Activated CD4-positive, alpha-beta T cell treated with anti-CD3 and anti-CD28 coated beads for 36 hours (primary cell): ENCODE results near the gene POLN. TPM values are rescaled to one million over a fixed set of nuclear protein-coding genes. Genes with fewer than 3 reads are reported as not detected.

Experiments
- ATAC-seq: fragments of 200-7000 bp; cut with Tn5 transposase; one replicate; pipeline ENCODE4 v1.10.0; 2021; ENCODE audit warnings: mild to moderate bottlenecking, moderate library complexity
- CTCF ChIA-PET: fragments of 350-600 bp; sonication (Branson Sonifier 250); formaldehyde crosslinking; loops from one replicate; lab custom pipeline; 2021; ENCODE audit warnings: antibody characterized with exemption; lab: Charles Lee
- POLR2A ChIA-PET: fragments of 350-600 bp; sonication (Branson Sonifier 250); formaldehyde crosslinking; loops from one replicate; lab custom pipeline; 2021; ENCODE audit warnings: antibody characterized with exemption, inconsistent platforms; lab: Charles Lee
- DNase-seq: peaks from one replicate; pipeline ENCODE4 v3.0.0-alpha.2; 2020
- H3K27ac Mint-ChIP-seq: one replicate; pipeline ENCODE4 v1.8.0; 2021; ENCODE audit warnings: mixed read lengths
- H3K27me3 Mint-ChIP-seq: one replicate; pipeline ENCODE4 v1.8.0; 2021; ENCODE audit warnings: mixed read lengths
- H3K36me3 Mint-ChIP-seq: one replicate; pipeline ENCODE4 v1.8.0; 2021; ENCODE audit warnings: low read depth, mixed read lengths
- H3K4me1 Mint-ChIP-seq: one replicate; pipeline ENCODE4 v1.8.0; 2021; ENCODE audit warnings: mixed read lengths
- H3K4me3 Mint-ChIP-seq: one replicate; pipeline ENCODE4 v1.8.0; 2021; ENCODE audit warnings: mild to moderate bottlenecking, moderate library complexity, mixed read lengths
- H3K9me3 Mint-ChIP-seq: one replicate; pipeline ENCODE4 v1.8.0; 2021; ENCODE audit warnings: low read depth, mixed read lengths
- intact Hi-C, 2 experiments: fragments of 100-400 bp; cut with DNase I in 1 of 2; cut with micrococcal nuclease in 1 of 2; formaldehyde crosslinking; loops; one replicate each; pipeline versions ENCODE4 v1.14.2 to v1.15.1; 2022 to 2024; cut with DNase I, micrococcal nuclease
- total RNA-seq, 2 experiments: library from RNA; stranded (reverse); gene quantifications; one replicate each; pipeline ENCODE4 v1.2.3, GENCODE V29; 2021

POLN gene
- total RNA-seq, 2 experiments from 2014 or later = 2.3 to 3.2 TPM

- ChIA-PET POLR2A (no interaction called here), CTCF (interaction anchor here (1.5 kb wide), 1 partner anchor 10 kb away, joined by 3 read pairs; no protein-coding TSS in a partner anchor)
- intact Hi-C loops = no loop called here
- DNase-seq (no peak), ATAC-seq (no peak)
- H3K36me3 Mint-ChIP-seq = no peaks in the 10 kb centered on the region
- H3K4me3 Mint-ChIP-seq = no peak overlapping the region
- no peaks in the 10 kb centered on the region for H3K27me3 Mint-ChIP-seq
- no peaks in the 10 kb centered on the region for H3K9me3 Mint-ChIP-seq
- no peak overlapping the region for H3K27ac Mint-ChIP-seq
- H3K4me1 Mint-ChIP-seq = no peaks in the 10 kb centered on the region
These were observed 159.3 kb downstream of the POLN start for GRCh38 chr4:2082627-2083026.

GRCh38 chr4:2082118-2082517 lies 159.8 kb downstream of the POLN start:
- Mint-ChIP-seq H3K27me3 (no peaks in the 10 kb centered on the region), H3K27ac (no peak overlapping the region), H3K4me1 (no peaks in the 10 kb centered on the region), H3K4me3 (no peak overlapping the region), H3K36me3 (no peaks in the 10 kb centered on the region), H3K9me3 (no peaks in the 10 kb centered on the region)
- DNase-seq = no peak
- no peak for ATAC-seq
- intact Hi-C loops = no loop called here
- ChIA-PET POLR2A (no interaction called here), CTCF (interaction anchor here (1.5 kb wide), 1 partner anchor 9 kb away, joined by 3 read pairs; no protein-coding TSS in a partner anchor)

- Mint-ChIP-seq H3K9me3 (no peaks in the 10 kb centered on the region), H3K4me1 (no peaks in the 10 kb centered on the region), H3K36me3 (no peaks in the 10 kb centered on the region), H3K4me3 (no peak overlapping the region), H3K27ac (no peak overlapping the region), H3K27me3 (no peaks in the 10 kb centered on the region)
- DNase-seq (no peak), ATAC-seq (no peak)
- ChIA-PET CTCF (interaction anchor here (1.5 kb wide), 1 partner anchor 9 kb away, joined by 3 read pairs; no protein-coding TSS in a partner anchor), POLR2A (no interaction called here)
- intact Hi-C loops = no loop called here
These were observed 160.4 kb downstream of the POLN start for GRCh38 chr4:2081540-2081939.

- Mint-ChIP-seq H3K27me3 (no peaks in the 10 kb centered on the region), H3K36me3 (no peaks in the 10 kb centered on the region), H3K4me1 (no peaks in the 10 kb centered on the region), H3K4me3 (no peak overlapping the region), H3K9me3 (no peaks in the 10 kb centered on the region), H3K27ac (no peak overlapping the region)
- POLR2A ChIA-PET = no interaction called here
- CTCF ChIA-PET = no interaction called here
- ATAC-seq = no peak
- intact Hi-C loops = no loop called here
- DNase-seq = no peak
These were observed 161.3 kb downstream of the POLN start for GRCh38 chr4:2080429-2081300.

- CTCF ChIA-PET = no interaction called here
- no peak overlapping the region for H3K4me3 Mint-ChIP-seq
- intact Hi-C loops = no loop called here
- no peaks in the 10 kb centered on the region for H3K4me1 Mint-ChIP-seq
- no peak for DNase-seq
- H3K36me3 Mint-ChIP-seq = no peaks in the 10 kb centered on the region
- POLR2A ChIA-PET = no interaction called here
- H3K27ac Mint-ChIP-seq = no peak overlapping the region
- no peak for ATAC-seq
- no peaks in the 10 kb centered on the region for H3K27me3 Mint-ChIP-seq
- H3K9me3 Mint-ChIP-seq = no peaks in the 10 kb centered on the region
These were observed 162.0 kb downstream of the POLN start for GRCh38 chr4:2079926-2080325.

GRCh38 chr4:2079006-2079405 lies 162.9 kb downstream of the POLN start:
- Mint-ChIP-seq H3K27ac (no peak overlapping the region), H3K27me3 (no peaks in the 10 kb centered on the region), H3K4me3 (no peak overlapping the region), H3K4me1 (no peaks in the 10 kb centered on the region), H3K9me3 (no peaks in the 10 kb centered on the region), H3K36me3 (no peaks in the 10 kb centered on the region)
- no peak for DNase-seq
- intact Hi-C loops = no loop called here
- ChIA-PET CTCF (no interaction called here), POLR2A (no interaction called here)
- ATAC-seq = no peak

GRCh38 chr4:2078584-2078983 lies 163.3 kb downstream of the POLN start:
- no peaks in the 10 kb centered on the region for H3K27me3 Mint-ChIP-seq
- H3K27ac Mint-ChIP-seq = no peak overlapping the region
- no peak for ATAC-seq
- ChIA-PET CTCF (no interaction called here), POLR2A (no interaction called here)
- H3K4me3 Mint-ChIP-seq = no peak overlapping the region
- no peaks in the 10 kb centered on the region for H3K9me3 Mint-ChIP-seq
- DNase-seq = no peak
- H3K4me1 Mint-ChIP-seq = no peaks in the 10 kb centered on the region
- intact Hi-C loops = no loop called here
- H3K36me3 Mint-ChIP-seq = no peaks in the 10 kb centered on the region

GRCh38 chr4:2077537-2078460 lies 164.1 kb downstream of the POLN start:
- ATAC-seq (no peak), DNase-seq (no peak)
- Mint-ChIP-seq H3K36me3 (no peaks in the 10 kb centered on the region), H3K9me3 (no peaks in the 10 kb centered on the region), H3K27ac (no peak overlapping the region), H3K4me3 (no peak overlapping the region), H3K27me3 (no peaks in the 10 kb centered on the region), H3K4me1 (no peaks in the 10 kb centered on the region)
- CTCF ChIA-PET = no interaction called here
- POLR2A ChIA-PET = no interaction called here
- intact Hi-C loops = no loop called here

GRCh38 chr4:2076908-2077536 lies 164.9 kb downstream of the POLN start:
- ATAC-seq = no peak

GRCh38 chr4:2075987-2076907 lies 165.7 kb downstream of the POLN start:
- POLR2A ChIA-PET = interaction anchor here (0.6 kb wide), 1 partner anchor 63 kb away, joined by 3 read pairs; no protein-coding TSS in a partner anchor

More at GRCh38 chr4:2076908-2077536, 164.9 kb downstream of the POLN start:
- no peak overlapping the region for H3K4me3 Mint-ChIP-seq
- no peaks in the 10 kb centered on the region for H3K4me1 Mint-ChIP-seq
- DNase-seq = no peak
- ChIA-PET POLR2A (interaction anchor here (0.6 kb wide), 1 partner anchor 64 kb away, joined by 3 read pairs; no protein-coding TSS in a partner anchor), CTCF (no interaction called here)
- no peaks in the 10 kb centered on the region for H3K36me3 Mint-ChIP-seq
- H3K27me3 Mint-ChIP-seq = no peaks in the 10 kb centered on the region
- intact Hi-C loops = no loop called here
- no peaks in the 10 kb centered on the region for H3K9me3 Mint-ChIP-seq
- H3K27ac Mint-ChIP-seq = no peak overlapping the region

More at GRCh38 chr4:2075987-2076907, 165.7 kb downstream of the POLN start:
- no peaks in the 10 kb centered on the region for H3K9me3 Mint-ChIP-seq
- H3K4me1 Mint-ChIP-seq = no peaks in the 10 kb centered on the region
- CTCF ChIA-PET = no interaction called here
- intact Hi-C loops = no loop called here
- no peaks in the 10 kb centered on the region for H3K36me3 Mint-ChIP-seq
- H3K27ac Mint-ChIP-seq = no peak overlapping the region
- H3K4me3 Mint-ChIP-seq = no peak overlapping the region
- ATAC-seq (no peak), DNase-seq (no peak)
- H3K27me3 Mint-ChIP-seq = no peaks in the 10 kb centered on the region
